Mesenchymal stem cell (in vitro differentiated cells and primary cell): Measurements from ENCODE around the gene EEPD1.

Source experiments
- DNase-seq: peaks from one replicate; pipeline ENCODE4 v3.0.0-alpha.2; 2013
- H2AFZ ChIP-seq: one replicate; pipeline ENCODE4 v1.6.1; 2013; ENCODE audit warnings: low read depth, mild to moderate bottlenecking, control low read depth, inconsistent platforms, low read length, moderate library complexity
- H2AK5ac ChIP-seq: 2 replicates; pipeline ENCODE4 v1.6.1; 2013; ENCODE audit warnings: low read length, moderate library complexity, mild to moderate bottlenecking, inconsistent platforms; ENCODE audit not compliant: severe bottlenecking
- H2BK120ac ChIP-seq: one replicate; pipeline ENCODE4 v1.6.1; 2013; ENCODE audit warnings: low read depth, mild to moderate bottlenecking, inconsistent platforms, low read length, moderate library complexity
- H2BK12ac ChIP-seq, 2 experiments: one replicate each; pipeline ENCODE4 v1.6.1; 2013; ENCODE audit warnings: inconsistent platforms in 2 of 2, low read length in 2 of 2, mild to moderate bottlenecking in 2 of 2, moderate library complexity in 2 of 2, control low read depth in 1 of 2
- H2BK15ac ChIP-seq: one replicate; pipeline ENCODE4 v1.6.1; 2013; ENCODE audit warnings: mild to moderate bottlenecking, low read depth, inconsistent platforms; ENCODE audit not compliant: poor library complexity, severe bottlenecking
- H2BK5ac ChIP-seq: 2 replicates; pipeline ENCODE4 v1.6.1; 2013; ENCODE audit warnings: low read depth, mild to moderate bottlenecking, low read length, control low read depth, inconsistent platforms; ENCODE audit not compliant: poor library complexity, severe bottlenecking
- H3K14ac ChIP-seq, 2 experiments: one replicate each; pipeline ENCODE4 v1.6.1; 2013; ENCODE audit warnings: inconsistent platforms in 2 of 2, low read length in 2 of 2, control low read depth in 1 of 2, mild to moderate bottlenecking in 1 of 2, moderate library complexity in 1 of 2
- H3K18ac ChIP-seq, 2 experiments: one replicate each; pipeline ENCODE4 v1.6.1; 2013; ENCODE audit warnings: inconsistent platforms in 2 of 2, low read length in 2 of 2, control low read depth in 1 of 2, low read depth in 1 of 2, mild to moderate bottlenecking in 1 of 2
- H3K23ac ChIP-seq, 2 experiments: one replicate each; pipeline ENCODE4 v1.6.1; 2013; ENCODE audit warnings: inconsistent platforms in 2 of 2, low read length in 2 of 2, mild to moderate bottlenecking in 2 of 2, moderate library complexity in 2 of 2, control low read depth in 1 of 2
- H3K27ac ChIP-seq: 2 replicates; pipeline ENCODE4 v1.5.1; 2013; ENCODE audit warnings: mild to moderate bottlenecking, moderate library complexity, low read length, control low read depth, inconsistent platforms; ENCODE audit not compliant: poor library complexity, severe bottlenecking
- H3K27me3 ChIP-seq, 2 experiments: 2 replicates each; pipeline versions ENCODE4 v1.6.1 to v1.7.0; 2013; ENCODE audit warnings: low read length in 2 of 2, mild to moderate bottlenecking in 2 of 2, moderate library complexity in 2 of 2, control low read depth in 1 of 2, inconsistent platforms in 1 of 2; ENCODE audit not compliant: control insufficient read depth in 1 of 2, insufficient read depth in 1 of 2
- H3K36me3 ChIP-seq, 2 experiments: 2 replicates each; pipeline versions ENCODE4 v1.6.1 to v1.7.0; 2013; ENCODE audit warnings: low read length in 2 of 2, control low read depth in 1 of 2, inconsistent platforms in 1 of 2, low read depth in 1 of 2, mild to moderate bottlenecking in 1 of 2; ENCODE audit not compliant: insufficient read depth in 2 of 2, control insufficient read depth in 1 of 2
- H3K4ac ChIP-seq, 2 experiments: one replicate each; pipeline ENCODE4 v1.6.1; 2013; ENCODE audit warnings: inconsistent platforms in 2 of 2, low read length in 2 of 2, mild to moderate bottlenecking in 2 of 2, moderate library complexity in 2 of 2, control low read depth in 1 of 2, low read depth in 1 of 2
- H3K4me1 ChIP-seq: 2 replicates; pipeline ENCODE4 v1.6.1; 2013; ENCODE audit warnings: low read depth, low read length, control low read depth; ENCODE audit not compliant: control insufficient read depth, insufficient read depth
- H3K4me2 ChIP-seq: 2 replicates; pipeline ENCODE4 v1.6.1; 2013; ENCODE audit warnings: low read length, mild to moderate bottlenecking, inconsistent platforms; ENCODE audit not compliant: poor library complexity, severe bottlenecking
- H3K4me3 ChIP-seq, 2 experiments: 2 replicates each; pipeline versions ENCODE4 v1.5.1 to v1.7.0; 2013; ENCODE audit warnings: low read length in 2 of 2, mild to moderate bottlenecking in 2 of 2, control low read depth in 1 of 2, low read depth in 1 of 2; ENCODE audit not compliant: insufficient read depth in 1 of 2
- H3K79me1 ChIP-seq: replicated peaks from 2 replicates; pipeline ENCODE4 v1.6.1; 2013; ENCODE audit warnings: mild to moderate bottlenecking, control low read depth, low read length, inconsistent platforms; ENCODE audit not compliant: poor library complexity, severe bottlenecking
- H3K9ac ChIP-seq: 2 replicates; pipeline ENCODE4 v1.7.0; 2013; ENCODE audit warnings: mild to moderate bottlenecking, low read length, moderate library complexity
- H3K9me3 ChIP-seq: 2 replicates; pipeline ENCODE4 v1.7.0; 2013; ENCODE audit warnings: mild to moderate bottlenecking, low read length; ENCODE audit not compliant: control insufficient read depth
- H4K8ac ChIP-seq: one replicate; pipeline ENCODE4 v1.6.1; 2013; ENCODE audit warnings: inconsistent platforms, mild to moderate bottlenecking, low read length, moderate library complexity
- H4K91ac ChIP-seq: one replicate; pipeline ENCODE4 v1.6.1; 2013; ENCODE audit warnings: mild to moderate bottlenecking, low read length, inconsistent platforms
- WGBS: methylation state at CpG from one replicate; pipeline ENCODE4 v1.1.7; 2013; ENCODE audit warnings: mixed read lengths; 5-methylcytosine and 5-hydroxymethylcytosine counted together

The EEPD1 gene

DNA sequence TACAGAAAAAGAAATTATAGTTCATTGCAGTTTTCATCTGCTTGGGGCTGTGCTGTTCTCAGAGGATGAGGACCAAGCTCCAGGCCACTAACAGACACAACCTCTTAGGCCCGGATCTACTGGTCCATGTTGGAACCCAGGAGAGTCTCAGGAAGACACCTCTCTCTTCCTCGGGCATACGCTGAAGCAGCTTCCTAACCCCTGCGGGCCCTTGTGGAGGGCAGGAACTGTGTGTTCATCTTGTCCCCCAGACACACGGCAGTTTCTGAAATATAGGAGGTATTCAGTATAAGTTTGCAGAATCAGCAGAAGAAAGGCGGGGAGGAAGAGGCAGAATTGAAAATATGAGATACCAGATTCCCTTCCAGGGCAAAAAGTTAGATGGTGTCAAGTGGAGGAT lies 78.4 kb downstream of the EEPD1 start:
- H4K91ac ChIP-seq = no peak overlapping the region
- no peaks in the 10 kb centered on the region for H3K4me1 ChIP-seq
- no peak overlapping the region for H3K9ac ChIP-seq
- H3K79me1 ChIP-seq = no peaks in the 10 kb centered on the region
- no peak overlapping the region for H3K23ac ChIP-seq
- no peak overlapping the region for H3K14ac ChIP-seq
- no peaks in the 10 kb centered on the region for H3K27me3 ChIP-seq
- H2BK5ac ChIP-seq = no peak overlapping the region
- no peak for DNase-seq
- H3K18ac ChIP-seq = no peak overlapping the region
- H4K8ac ChIP-seq = no peak overlapping the region
- H2BK12ac ChIP-seq = no peak overlapping the region
- H2AFZ ChIP-seq = no peak overlapping the region
- no peak overlapping the region for H3K27ac ChIP-seq
- H3K36me3 ChIP-seq = no peaks in the 10 kb centered on the region
- no peaks in the 10 kb centered on the region for H3K9me3 ChIP-seq
- no peak overlapping the region for H3K4me2 ChIP-seq
- no peak overlapping the region for H2BK15ac ChIP-seq
- no peak overlapping the region for H3K4ac ChIP-seq
- WGBS = 93% methylated on average over 6 of the region's 6 CpGs
- no peak overlapping the region for H2AK5ac ChIP-seq
- H3K4me3 ChIP-seq = no peak overlapping the region
- H2BK120ac ChIP-seq = no peak overlapping the region

DNA sequence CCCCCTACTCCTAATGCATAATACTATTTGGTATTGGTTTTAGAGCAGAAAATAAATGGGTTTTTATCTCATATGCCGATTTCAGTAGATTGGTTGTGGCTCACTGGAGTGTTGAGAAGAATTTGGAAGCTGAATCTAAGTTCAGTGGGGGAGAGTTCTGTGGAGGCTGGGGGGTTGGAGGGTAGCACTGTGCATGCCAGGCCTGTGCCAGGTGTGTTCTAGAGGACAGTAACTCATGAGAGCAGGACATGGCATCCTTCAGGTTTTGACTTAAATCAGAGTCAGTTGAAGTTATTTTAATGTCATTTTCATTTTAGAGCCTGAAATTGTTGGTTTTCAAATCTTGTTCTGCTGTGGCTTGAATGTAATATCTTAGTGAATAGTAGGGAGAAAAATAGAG lies 79.5 kb downstream of the EEPD1 start:
- H3K27ac ChIP-seq = no peak overlapping the region
- DNase-seq = no peak
- no peak overlapping the region for H3K4me2 ChIP-seq
- H3K36me3 ChIP-seq = no peaks in the 10 kb centered on the region
- H3K9me3 ChIP-seq = no peaks in the 10 kb centered on the region
- H3K23ac ChIP-seq = no peak overlapping the region
- H2AK5ac ChIP-seq = no peak overlapping the region
- H2AFZ ChIP-seq = no peak overlapping the region
- no peak overlapping the region for H3K4ac ChIP-seq
- no peak overlapping the region for H2BK12ac ChIP-seq
- no peak overlapping the region for H2BK15ac ChIP-seq
- H3K4me3 ChIP-seq = no peak overlapping the region
- H3K79me1 ChIP-seq = no peaks in the 10 kb centered on the region
- H2BK5ac ChIP-seq = no peak overlapping the region
- H4K91ac ChIP-seq = no peak overlapping the region
- no peaks in the 10 kb centered on the region for H3K4me1 ChIP-seq
- H2BK120ac ChIP-seq = no peak overlapping the region
- 94% methylated on average over 1 of the region's 1 CpG for WGBS
- no peak overlapping the region for H4K8ac ChIP-seq
- H3K14ac ChIP-seq = no peak overlapping the region
- no peak overlapping the region for H3K9ac ChIP-seq
- H3K18ac ChIP-seq = no peak overlapping the region
- no peaks in the 10 kb centered on the region for H3K27me3 ChIP-seq

DNA sequence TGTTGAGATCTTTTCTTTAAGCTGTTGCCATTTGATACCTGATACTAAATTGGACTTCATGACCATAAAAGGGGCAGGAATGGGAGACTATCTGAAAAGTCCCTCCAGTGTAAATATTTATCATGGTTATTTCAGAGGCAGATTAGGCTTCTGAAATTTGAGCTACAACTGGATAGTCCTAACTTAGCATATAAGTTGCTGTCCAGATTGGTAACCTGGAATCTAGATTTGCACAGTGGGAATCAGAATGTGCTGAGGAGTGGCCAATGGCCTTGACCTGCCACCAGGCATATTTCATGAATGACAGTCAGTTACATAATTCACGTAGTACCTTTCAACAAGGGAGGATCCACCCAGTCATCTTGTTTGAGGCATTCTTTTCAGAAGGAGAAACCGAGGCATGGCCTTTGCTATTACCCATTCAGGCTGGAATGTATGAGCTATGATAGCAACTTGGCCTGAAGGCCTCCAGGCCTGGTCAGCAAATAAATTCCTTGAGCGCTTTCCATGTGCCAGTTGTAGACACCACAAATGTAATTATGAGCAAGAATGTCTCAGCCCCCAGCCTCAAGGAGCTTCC lies 80.0 kb downstream of the EEPD1 start:
- Histone ChIP-seq H3K4ac (no peak overlapping the region), H2BK5ac (no peak overlapping the region), H2AFZ (no peak overlapping the region), H2BK15ac (no peak overlapping the region), H4K91ac (no peak overlapping the region), H3K4me1 (no peaks in the 10 kb centered on the region), H3K27ac (no peak overlapping the region), H3K4me2 (no peak overlapping the region), H2AK5ac (no peak overlapping the region), H3K9ac (no peak overlapping the region), H2BK120ac (no peak overlapping the region), H3K36me3 (no peaks in the 10 kb centered on the region), H2BK12ac (no peak overlapping the region), H3K18ac (no peak overlapping the region), H3K9me3 (no peaks in the 10 kb centered on the region), H4K8ac (no peak overlapping the region), H3K14ac (no peak overlapping the region), H3K79me1 (no peaks in the 10 kb centered on the region), H3K27me3 (no peaks in the 10 kb centered on the region), H3K23ac (no peak overlapping the region), H3K4me3 (no peak overlapping the region)
- WGBS = 82% methylated on average over 3 of the region's 3 CpGs
- no peak for DNase-seq

DNA sequence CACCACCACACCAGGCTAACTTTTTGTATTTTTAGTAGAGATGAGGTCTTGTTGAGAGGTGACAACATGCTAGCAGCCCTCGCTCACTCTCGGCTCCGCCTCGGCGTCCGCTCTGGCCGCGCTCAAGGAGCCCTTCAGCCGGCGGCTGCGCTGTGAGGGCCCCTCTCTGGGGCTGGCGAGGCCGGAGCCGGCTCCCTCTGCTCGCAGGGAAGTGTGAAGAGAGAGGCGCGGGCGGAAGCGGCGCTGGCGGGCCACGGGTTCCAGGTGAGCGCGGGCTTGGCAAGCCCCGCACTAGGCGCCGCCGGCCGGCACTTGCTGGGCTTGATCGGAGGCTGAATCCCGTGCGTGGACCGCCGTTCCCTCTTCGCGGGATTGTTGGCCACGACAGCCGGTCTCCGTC lies 83.0 kb downstream of the EEPD1 start:
- no peak overlapping the region for H2BK15ac ChIP-seq
- no peak overlapping the region for H3K4me2 ChIP-seq
- no peaks in the 10 kb centered on the region for H3K27me3 ChIP-seq
- H3K23ac ChIP-seq = no peak overlapping the region
- no peaks in the 10 kb centered on the region for H3K4me1 ChIP-seq
- no peak overlapping the region for H2BK12ac ChIP-seq
- H3K4me3 ChIP-seq = no peak overlapping the region
- no peak overlapping the region for H3K9ac ChIP-seq
- H4K8ac ChIP-seq = no peak overlapping the region
- no peaks in the 10 kb centered on the region for H3K9me3 ChIP-seq
- H3K79me1 ChIP-seq = no peaks in the 10 kb centered on the region
- no peak overlapping the region for H4K91ac ChIP-seq
- no peak overlapping the region for H2BK120ac ChIP-seq
- H3K36me3 ChIP-seq = no peaks in the 10 kb centered on the region
- no peak overlapping the region for H2BK5ac ChIP-seq
- no peak for DNase-seq
- no peak overlapping the region for H3K27ac ChIP-seq
- WGBS = 89% methylated on average over 39 of the region's 39 CpGs
- H2AK5ac ChIP-seq = no peak overlapping the region
- H3K18ac ChIP-seq = no peak overlapping the region
- H3K4ac ChIP-seq = no peak overlapping the region
- no peak overlapping the region for H2AFZ ChIP-seq
- H3K14ac ChIP-seq = no peak overlapping the region
